NCI-H69 (cell line): Measurements from ENCODE around the gene RIC3.

Experiments used
- DNase-seq: peaks from one replicate; lab custom pipeline; 2025; lab: John Stamatoyannopoulos, UW

Gene RIC3

DNA sequence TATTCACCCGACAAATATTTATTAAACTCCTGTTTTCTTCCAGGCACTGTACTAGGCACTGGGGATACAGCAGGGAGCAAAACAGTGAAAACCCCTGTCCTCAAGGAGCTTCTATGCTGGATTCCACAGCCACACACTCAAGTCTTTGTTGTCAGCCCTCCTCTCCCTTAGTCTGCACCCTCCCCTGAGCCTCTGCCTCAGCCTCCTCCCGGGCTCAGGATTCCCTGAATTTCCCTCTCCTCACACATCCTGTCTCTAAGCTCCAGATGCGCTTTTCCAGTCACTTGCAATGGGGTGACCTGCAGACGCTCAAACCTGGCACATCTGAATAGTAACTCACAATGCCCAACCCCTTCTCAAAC, 101.3 kb downstream of the RIC3 start:
- DNase-seq = no peak

GRCh38 chr11:8066911-8067455, 101.8 kb downstream of the RIC3 start:
- no peak for DNase-seq

DNA sequence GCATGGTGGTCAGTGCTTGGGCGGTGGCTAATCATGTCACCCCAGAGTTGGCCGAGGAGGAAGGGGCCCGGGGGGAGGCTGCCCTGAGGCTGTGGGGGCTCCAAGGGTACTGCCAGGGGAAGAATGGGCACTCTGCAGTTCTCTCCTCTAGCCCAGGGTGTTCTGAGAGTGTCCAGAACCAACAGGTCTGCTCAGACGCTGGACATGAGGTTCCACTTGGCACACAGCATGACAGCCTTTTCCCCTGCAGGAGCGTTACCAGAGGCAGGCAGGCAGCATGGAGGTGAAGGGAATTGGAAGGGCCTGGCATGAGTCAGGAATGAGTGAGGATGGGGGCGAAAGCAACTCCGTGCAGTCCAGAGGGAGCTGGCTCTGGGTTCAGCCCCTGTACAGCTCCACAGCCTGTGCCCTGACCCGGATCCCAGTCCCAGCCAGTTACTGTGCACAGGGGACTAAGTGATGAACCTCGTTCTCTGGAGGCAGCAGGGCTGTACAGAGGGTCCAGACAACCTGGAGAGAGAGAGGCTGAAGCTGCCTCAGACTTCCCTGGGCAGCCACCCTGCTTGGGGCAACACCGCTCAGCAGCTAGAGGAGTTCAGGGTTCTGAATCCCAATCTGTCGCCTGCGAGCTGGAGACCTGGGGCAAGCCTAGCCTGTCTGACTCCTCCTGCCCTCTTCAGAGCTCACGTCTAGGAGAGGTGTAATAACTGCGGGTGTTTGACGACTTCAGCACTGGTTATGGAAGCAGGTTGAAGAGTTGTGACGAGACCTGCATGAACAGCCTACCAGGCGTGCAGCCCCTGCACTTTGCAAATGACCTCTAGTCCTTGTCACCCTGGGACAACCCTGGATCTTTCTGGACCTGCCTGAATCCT, 102.6 kb downstream of the RIC3 start:
- DNase-seq = no peak

GRCh38 chr11:8065031-8065430, 103.8 kb downstream of the RIC3 start:
- DNase-seq = no peak

GRCh38 chr11:8063324-8063723, 105.5 kb downstream of the RIC3 start:
- DNase-seq = no peak

GRCh38 chr11:8062781-8063257, 106.0 kb downstream of the RIC3 start:
- no peak for DNase-seq

DNA sequence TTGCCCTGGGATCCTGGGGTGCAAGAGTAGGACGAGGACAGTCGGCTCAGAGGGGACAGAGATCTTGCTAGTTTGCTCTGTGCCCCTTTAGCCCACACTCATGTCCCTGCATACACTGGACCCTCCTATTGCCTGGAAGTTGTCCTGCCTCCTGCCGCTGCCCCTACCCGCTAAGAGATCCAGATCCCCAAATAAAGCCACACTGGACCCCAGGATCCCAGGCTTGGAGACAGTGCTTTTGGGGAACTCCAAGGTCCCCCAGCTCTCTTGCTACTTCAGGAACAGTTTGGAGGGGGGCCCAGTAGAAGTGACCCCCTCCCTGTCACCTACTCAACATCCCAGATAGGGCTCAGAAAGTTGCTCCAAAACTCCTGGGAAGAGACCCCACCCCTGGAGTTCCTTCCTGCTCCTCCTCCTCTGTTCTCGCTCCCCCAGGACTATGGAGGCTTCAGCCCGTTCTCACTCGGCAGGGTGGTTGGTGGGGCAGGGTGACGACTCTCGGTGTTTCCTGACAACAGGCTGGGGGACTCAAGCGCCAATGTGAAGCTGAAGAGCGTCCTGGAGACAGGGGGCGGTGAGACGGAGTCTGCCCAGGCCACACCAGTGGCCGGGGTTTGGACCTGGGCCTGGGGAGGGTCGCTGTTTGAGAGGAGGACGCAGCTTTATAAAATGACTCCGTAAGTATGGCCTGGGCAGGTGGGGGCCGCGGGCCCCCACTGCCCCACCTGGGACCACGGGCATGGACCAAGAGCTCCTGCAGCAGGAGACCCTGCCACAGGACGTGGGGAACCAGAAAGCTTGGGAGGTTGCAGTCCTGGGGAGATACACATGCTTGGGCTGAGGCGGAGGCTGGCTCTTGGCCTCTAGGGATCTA, 107.0 kb downstream of the RIC3 start:
- no peak for DNase-seq

DNA sequence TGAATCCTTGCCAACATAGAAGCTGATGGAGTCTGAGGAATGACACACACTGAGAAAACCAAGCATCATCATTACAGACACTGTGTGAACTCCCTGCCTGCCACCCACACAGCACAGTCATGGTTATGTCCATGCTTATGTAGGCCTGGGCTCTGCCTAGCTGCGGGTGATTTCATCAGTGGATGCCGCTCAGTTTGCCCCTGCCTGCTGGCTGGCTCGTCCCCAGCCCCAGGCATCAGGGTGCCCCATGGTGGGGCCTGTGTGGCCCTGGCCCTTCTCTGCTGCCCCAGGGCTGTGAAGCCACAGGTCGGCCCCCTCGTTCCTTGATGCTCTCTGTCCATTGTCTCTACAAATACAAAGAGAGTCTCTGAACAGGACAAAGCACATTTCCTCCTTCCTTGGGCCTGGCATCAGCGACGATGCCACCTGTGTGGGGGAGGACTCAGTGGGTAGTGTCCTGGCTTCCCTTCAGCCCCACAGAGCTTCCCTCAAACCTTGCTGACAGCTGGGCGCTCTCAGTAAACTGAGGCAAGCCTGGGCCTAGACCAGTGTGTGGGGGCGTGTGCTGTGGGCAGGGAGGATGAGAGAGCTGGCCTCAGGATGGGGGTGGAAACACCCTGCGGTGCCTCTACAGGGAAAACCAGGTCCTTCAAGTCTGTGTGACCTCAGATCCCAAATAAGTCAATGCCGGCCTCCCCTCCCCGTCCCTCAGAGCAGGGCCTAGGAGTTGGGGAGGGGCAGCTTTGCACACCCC, 107.8 kb downstream of the RIC3 start:
- no peak for DNase-seq

- no peak for DNase-seq
Observed at GRCh38 chr11:8060146-8060719, 108.6 kb downstream of the RIC3 start.

DNA sequence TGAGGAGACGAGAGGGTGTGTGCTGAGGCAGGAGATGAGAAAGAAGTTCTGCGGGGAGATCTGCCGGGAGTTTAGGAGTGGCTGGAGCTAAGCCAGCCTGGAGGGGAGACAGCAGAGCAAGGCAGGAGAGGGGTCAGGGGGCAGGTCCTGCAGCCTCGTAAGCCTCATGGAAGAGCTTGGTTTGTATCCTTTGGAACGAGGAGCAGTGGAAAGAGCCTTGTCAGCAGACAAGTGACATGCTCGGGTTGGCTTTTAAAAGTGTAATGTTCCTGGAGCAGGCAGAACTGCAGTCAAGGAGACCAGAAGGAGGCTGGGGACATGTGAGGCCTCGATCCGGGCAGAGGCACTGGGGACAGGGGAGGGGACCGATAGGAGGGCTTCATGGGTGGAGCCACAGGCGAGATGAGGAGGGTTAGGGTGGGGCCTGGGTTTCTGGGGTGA, 109.2 kb downstream of the RIC3 start:
- DNase-seq = no peak

DNA sequence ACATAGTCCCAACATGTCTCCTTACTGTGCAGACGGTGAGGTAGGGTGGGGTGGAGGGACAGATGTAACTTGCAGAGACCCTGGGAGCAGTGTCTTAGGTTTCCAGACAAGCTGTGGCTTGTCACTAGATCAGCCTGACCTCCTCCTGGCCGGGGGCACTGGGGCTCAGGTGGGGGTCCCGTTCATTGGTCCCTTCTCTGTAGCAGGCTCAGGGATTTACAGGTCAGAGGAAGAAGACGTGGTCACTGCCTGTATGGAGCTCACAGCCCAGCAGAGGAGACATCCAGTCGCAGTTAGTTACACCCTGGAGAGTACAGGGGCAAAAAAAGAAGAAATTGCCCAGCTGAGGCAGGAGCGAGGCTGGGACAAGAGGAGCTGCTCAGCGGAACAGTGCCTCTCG, 109.8 kb downstream of the RIC3 start:
- DNase-seq = no peak

DNA sequence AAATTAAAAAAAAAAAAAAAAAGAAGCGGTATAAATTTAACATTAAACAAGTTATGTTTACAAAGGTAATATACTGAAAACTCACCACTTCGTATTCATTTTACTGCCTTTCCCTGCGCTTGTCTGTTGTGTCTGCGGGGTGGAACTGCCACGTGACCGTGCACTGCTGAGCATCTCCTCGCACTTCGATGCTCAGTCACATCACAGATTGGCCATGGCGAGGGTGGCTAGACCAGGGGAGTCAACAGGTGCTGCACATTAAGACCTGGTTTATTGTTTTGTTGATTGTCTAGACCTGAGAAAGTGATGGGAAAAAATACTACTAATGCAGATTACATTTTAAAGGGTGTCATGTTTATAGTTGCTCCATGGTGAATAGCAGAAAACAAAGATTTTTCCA, 110.6 kb downstream of the RIC3 start:
- no peak for DNase-seq

- no peak for DNase-seq
Observed at GRCh38 chr11:8056810-8057463, 111.9 kb downstream of the RIC3 start.
